Upper lobe of right lung (tissue), 1 donor: Measurements from ENCODE around the gene ARMC8. TPM values are rescaled to one million over a fixed set of nuclear protein-coding genes. Genes with fewer than 3 reads are reported as not detected.

Source experiments
- ATAC-seq: fragments of 200-7000 bp; cut with Tn5 transposase; one replicate; pipeline ENCODE4 v1.9.1; 2020; ENCODE audit warnings: mild to moderate bottlenecking, moderate library complexity
- DNase-seq: peaks from one replicate; pipeline ENCODE4 v3.0.0-alpha.2; 2020
- H3K27ac ChIP-seq: fragments of 200-600 bp; one replicate; pipeline ENCODE4 v1.8.0; 2022
- H3K27me3 ChIP-seq: fragments of 200-600 bp; one replicate; pipeline ENCODE4 v1.8.0; 2022; ENCODE audit warnings: mild to moderate bottlenecking
- H3K36me3 ChIP-seq: fragments of 200-600 bp; one replicate; pipeline ENCODE4 v1.8.0; 2022
- H3K4me1 ChIP-seq: fragments of 200-600 bp; one replicate; pipeline ENCODE4 v1.8.0; 2022
- H3K4me3 ChIP-seq: fragments of 200-600 bp; one replicate; pipeline ENCODE4 v1.8.0; 2022; ENCODE audit warnings: mild to moderate bottlenecking
- H3K9me3 ChIP-seq: fragments of 200-600 bp; one replicate; pipeline ENCODE4 v1.8.0; 2022
- intact Hi-C: fragments of 100-400 bp; cut with DNase I; formaldehyde crosslinking; loops from one replicate; pipeline ENCODE4 v1.11.0; 2022
- total RNA-seq: library from RNA; stranded (reverse); fragmentation: NEBNext Ultra II Directional; extraction: Animal tissue kit (Norgen Biotek cat#: 25700); gene quantifications from one replicate; pipeline ENCODE4 v1.2.1, GENCODE V29; 2021
- TF ChIP-seq, protein P1 (sequence below): fragments of 200-600 bp; IDR thresholded peaks from one replicate; pipeline ENCODE4 v1.8.0; 2022; ENCODE audit warnings: antibody characterized with exemption
- donor health status: DM: no; HTN: yes; CAD: no; lungs with severe emphysema.

The ARMC8 gene
- total RNA-seq, 1 donor from 2014 or later = 50.3 TPM

- H3K27me3 ChIP-seq = no peaks in the 10 kb centered on the region
- TF ChIP-seq, protein P1, sequence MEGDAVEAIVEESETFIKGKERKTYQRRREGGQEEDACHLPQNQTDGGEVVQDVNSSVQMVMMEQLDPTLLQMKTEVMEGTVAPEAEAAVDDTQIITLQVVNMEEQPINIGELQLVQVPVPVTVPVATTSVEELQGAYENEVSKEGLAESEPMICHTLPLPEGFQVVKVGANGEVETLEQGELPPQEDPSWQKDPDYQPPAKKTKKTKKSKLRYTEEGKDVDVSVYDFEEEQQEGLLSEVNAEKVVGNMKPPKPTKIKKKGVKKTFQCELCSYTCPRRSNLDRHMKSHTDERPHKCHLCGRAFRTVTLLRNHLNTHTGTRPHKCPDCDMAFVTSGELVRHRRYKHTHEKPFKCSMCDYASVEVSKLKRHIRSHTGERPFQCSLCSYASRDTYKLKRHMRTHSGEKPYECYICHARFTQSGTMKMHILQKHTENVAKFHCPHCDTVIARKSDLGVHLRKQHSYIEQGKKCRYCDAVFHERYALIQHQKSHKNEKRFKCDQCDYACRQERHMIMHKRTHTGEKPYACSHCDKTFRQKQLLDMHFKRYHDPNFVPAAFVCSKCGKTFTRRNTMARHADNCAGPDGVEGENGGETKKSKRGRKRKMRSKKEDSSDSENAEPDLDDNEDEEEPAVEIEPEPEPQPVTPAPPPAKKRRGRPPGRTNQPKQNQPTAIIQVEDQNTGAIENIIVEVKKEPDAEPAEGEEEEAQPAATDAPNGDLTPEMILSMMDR = no peak
- no peaks in the 10 kb centered on the region for H3K9me3 ChIP-seq
- ATAC-seq = peak; percentile 97
- peaks cover 7% of the 10 kb centered on the region for H3K4me1 ChIP-seq
- peak within 1 kb of the TSS; percentile 83 for H3K27ac ChIP-seq
- H3K4me3 ChIP-seq = peak within 1 kb of the TSS; percentile 73
- H3K36me3 ChIP-seq = peaks cover 31% of the 10 kb centered on the region
- peak; percentile 87 for DNase-seq
- intact Hi-C loops = no loop called here
Measured at GRCh38 chr3:138174421-138175131, 12.5 kb upstream of the ARMC8 start, which contains the start of gene DBR1. DBR1 (minus strand) TSS chr3:138174921; CDS start chr3:138174795, 126 bp downstream.

DNA sequence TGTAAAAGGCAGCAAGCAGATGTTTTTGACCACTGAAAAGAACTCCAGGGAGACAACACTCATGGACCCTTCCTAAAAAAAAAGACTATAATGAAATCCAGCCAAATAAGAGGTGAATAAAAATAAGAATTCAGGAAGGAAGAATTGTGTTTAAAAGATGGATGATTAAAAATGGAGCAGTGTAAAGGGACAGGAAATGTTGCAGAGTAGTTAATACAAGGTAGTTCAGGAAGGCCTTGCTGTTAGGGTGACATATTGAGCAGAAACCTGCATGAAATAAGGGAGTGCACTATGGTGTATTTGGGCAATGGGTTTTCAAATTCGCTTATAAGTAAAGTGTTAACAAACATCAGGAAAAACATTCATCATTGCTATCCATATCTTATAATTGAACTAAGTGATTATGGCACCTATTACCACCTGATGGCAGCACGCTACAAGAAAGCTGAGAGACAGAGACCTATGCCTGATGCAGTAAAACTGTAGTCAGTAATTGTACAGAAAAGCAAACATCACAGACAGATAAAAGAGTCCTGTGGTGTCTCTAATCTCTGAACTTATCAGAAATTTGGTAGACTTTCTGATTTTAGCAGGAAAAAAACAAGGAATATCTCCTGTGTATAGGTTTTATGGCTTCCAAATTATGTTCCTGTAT, 6.6 kb upstream of the ARMC8 start:
- intact Hi-C loops = no loop called here
- no peak for DNase-seq
- peak; percentile 74 for ATAC-seq
- Histone ChIP-seq H3K4me1 (no peaks in the 10 kb centered on the region), H3K9me3 (no peaks in the 10 kb centered on the region), H3K36me3 (no peaks in the 10 kb centered on the region), H3K4me3 (no peak overlapping the region), H3K27me3 (peaks cover 4% of the 10 kb centered on the region), H3K27ac (no peak overlapping the region)
- TF ChIP-seq, protein P1 = peak; percentile 32

DNA sequence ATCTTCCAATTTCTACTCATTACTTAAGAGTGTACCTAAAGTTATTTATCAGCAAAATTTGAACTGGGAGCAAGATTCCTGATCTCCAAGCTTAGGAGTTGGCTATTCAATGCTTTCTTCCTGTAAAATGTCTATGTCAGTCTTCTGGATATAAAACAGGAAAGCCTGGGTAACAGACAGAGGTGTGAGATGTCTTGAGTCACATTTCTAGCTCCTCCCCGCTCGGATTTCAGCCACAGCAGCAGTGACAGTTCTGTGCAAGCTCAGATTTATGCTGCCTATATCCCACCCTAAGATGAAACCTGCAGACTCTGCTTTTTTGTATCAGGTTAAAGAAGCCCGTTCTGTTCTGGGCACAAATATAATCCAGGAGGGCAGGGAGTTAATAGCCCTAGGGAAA, 2.1 kb upstream of the ARMC8 start:
- no peak overlapping the region for H3K27ac ChIP-seq
- no peaks in the 10 kb centered on the region for H3K36me3 ChIP-seq
- no peak for ATAC-seq
- DNase-seq = no peak
- TF ChIP-seq, protein P1 = no peak
- no peaks in the 10 kb centered on the region for H3K9me3 ChIP-seq
- intact Hi-C loops = no loop called here
- peaks cover 4% of the 10 kb centered on the region for H3K27me3 ChIP-seq
- no peak overlapping the region for H3K4me3 ChIP-seq
- peaks cover 24% of the 10 kb centered on the region for H3K4me1 ChIP-seq

DNA sequence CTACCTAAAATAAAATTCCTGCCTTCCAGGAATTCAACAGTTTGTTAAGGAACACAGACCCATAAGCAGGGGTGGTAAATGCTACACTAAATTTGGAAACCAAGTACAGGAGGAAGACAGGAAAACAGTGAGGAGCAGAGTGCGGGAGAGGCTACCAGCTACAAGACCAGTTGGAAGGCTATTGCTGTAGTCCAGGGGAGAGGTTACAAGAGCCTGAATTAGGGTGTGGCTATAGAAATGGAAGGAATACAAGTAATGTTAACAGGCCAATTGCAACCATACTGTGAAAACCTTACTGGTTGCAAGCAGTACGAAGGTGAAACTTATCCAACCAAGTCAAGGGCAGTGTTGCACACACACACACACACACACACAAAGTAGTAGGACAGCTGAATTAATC, 880 bp upstream of the ARMC8 start:
- peaks cover 4% of the 10 kb centered on the region for H3K27me3 ChIP-seq
- H3K27ac ChIP-seq = no peak overlapping the region
- peaks cover 24% of the 10 kb centered on the region for H3K4me1 ChIP-seq
- TF ChIP-seq, protein P1 = no peak
- peaks cover 6% of the 10 kb centered on the region for H3K36me3 ChIP-seq
- peak overlapping the region; percentile 97 for H3K4me3 ChIP-seq
- no peaks in the 10 kb centered on the region for H3K9me3 ChIP-seq
- intact Hi-C loops = no loop called here
- ATAC-seq (peak; percentile 11), DNase-seq (no peak)

- peak overlapping the region; percentile 97 for H3K4me3 ChIP-seq
- TF ChIP-seq, protein P1 = no peak
- no peaks in the 10 kb centered on the region for H3K9me3 ChIP-seq
- H3K27me3 ChIP-seq = peaks cover 4% of the 10 kb centered on the region
- peaks cover 24% of the 10 kb centered on the region for H3K4me1 ChIP-seq
- peak; percentile 98 for ATAC-seq
- intact Hi-C loops = no loop called here
- peaks cover 7% of the 10 kb centered on the region for H3K36me3 ChIP-seq
- peak overlapping the region; percentile 98 for H3K27ac ChIP-seq
- DNase-seq = peak; percentile 96
Measured at GRCh38 chr3:138186803-138187295, 252 bp upstream of the ARMC8 start.
